Left lung (tissue), 10 donors: ENCODE data around the gene SAPCD2. TPM values are rescaled to one million over a fixed set of nuclear protein-coding genes. Genes with fewer than 3 reads are reported as not detected.

Experiments used
- ATAC-seq: fragments of 200-7000 bp; cut with Tn5 transposase; one replicate; pipeline ENCODE4 v1.9.1; 2020; ENCODE audit warnings: moderate library complexity
- DNase-seq, 4 donors: peaks; one replicate each; pipeline ENCODE4 v3.0.0-alpha.2; 2013 to 2020
- H3K27ac ChIP-seq, 2 donors: fragments of 200-600 bp; sonication (generic) in 1 of 2; one replicate each; pipeline versions ENCODE4 v1.5.0 to v1.8.0; 2020 to 2021
- H3K27me3 ChIP-seq, 2 donors: fragments of 200-600 bp; sonication (generic) in 1 of 2; one replicate each; pipeline versions ENCODE4 v1.5.0 to v1.8.0; 2020 to 2021
- H3K36me3 ChIP-seq, 2 donors: fragments of 200-600 bp; sonication (generic) in 1 of 2; one replicate each; pipeline versions ENCODE4 v1.5.0 to v1.8.0; 2020 to 2021
- H3K4me1 ChIP-seq, 2 donors: fragments of 200-600 bp; one replicate each; pipeline ENCODE4 v1.8.0; 2021
- H3K4me3 ChIP-seq, 2 donors: fragments of 200-600 bp; sonication (generic) in 1 of 2; one replicate each; pipeline versions ENCODE4 v1.5.0 to v1.8.0; 2020 to 2021; ENCODE audit warnings: mild to moderate bottlenecking in 1 of 2
- H3K9me3 ChIP-seq, 2 donors: fragments of 200-600 bp; sonication (generic) in 1 of 2; one replicate each; pipeline versions ENCODE4 v1.5.0 to v1.8.0; 2020 to 2021
- intact Hi-C, 2 donors: fragments of 100-400 bp; cut with DNase I; formaldehyde crosslinking; loops; one replicate each; pipeline versions ENCODE4 v1.11.2 to v1.14.2; 2022
- polyA plus RNA-seq, 6 donors: library from polyadenylated mRNA; unstranded; fragments of 120-200 nt; gene quantifications; one replicate each; pipeline ENCODE4 v1.2.1, GENCODE V29; 2013; ENCODE audit not compliant: insufficient read length in 6 of 6
- total RNA-seq, 2 donors: library from RNA; stranded (reverse); fragmentation: NEBNext Ultra II Directional; extraction: Animal tissue kit (Norgen Biotek cat#: 25700); gene quantifications; one replicate each; pipeline ENCODE4 v1.2.1, GENCODE V29; 2021
- TF ChIP-seq, protein P1 (sequence below), 2 donors: fragments of 200-600 bp; sonication (generic) in 1 of 2; IDR thresholded peaks; one replicate each; pipeline versions ENCODE4 v1.5.0 to v1.8.0; 2021; ENCODE audit warnings: antibody characterized with exemption in 2 of 2
- donor health status: DM: no; HTN: yes; CAD: no.
- donor health status: DM: no; HTN: no; CAD: no.

Gene SAPCD2
- total and polyA plus RNA-seq, 8 donors = 2.7 to 15.1 (median 9.1) TPM

DNA sequence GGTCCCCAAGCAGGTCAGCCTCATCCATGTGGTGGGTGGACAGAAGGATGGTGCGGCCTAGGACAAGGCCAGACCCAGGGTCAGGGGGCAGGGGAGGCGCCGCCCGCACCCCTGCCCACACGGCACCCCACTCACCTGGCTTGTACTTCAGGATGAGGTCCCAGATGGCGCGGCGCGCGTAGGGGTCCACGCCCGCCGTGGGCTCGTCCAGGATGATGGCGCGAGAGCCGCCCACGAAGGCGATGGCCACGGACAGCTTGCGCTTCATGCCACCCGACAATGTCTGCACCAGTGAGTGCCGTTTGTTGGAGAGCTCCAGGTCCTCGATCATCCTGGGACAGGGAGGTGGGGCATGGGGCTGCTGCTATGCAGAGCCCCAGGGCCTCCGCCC is 54.8 kb downstream of the SAPCD2 start:
- peaks cover 0 to 75% of the 10 kb centered on the region in 2 donors for H3K36me3 ChIP-seq
- intact Hi-C loops = no loop called here
- no peak for DNase-seq
- no peak for ATAC-seq
- H3K4me1 ChIP-seq = no peaks in the 10 kb centered on the region
- H3K9me3 ChIP-seq = no peaks in the 10 kb centered on the region
- TF ChIP-seq, protein P1, sequence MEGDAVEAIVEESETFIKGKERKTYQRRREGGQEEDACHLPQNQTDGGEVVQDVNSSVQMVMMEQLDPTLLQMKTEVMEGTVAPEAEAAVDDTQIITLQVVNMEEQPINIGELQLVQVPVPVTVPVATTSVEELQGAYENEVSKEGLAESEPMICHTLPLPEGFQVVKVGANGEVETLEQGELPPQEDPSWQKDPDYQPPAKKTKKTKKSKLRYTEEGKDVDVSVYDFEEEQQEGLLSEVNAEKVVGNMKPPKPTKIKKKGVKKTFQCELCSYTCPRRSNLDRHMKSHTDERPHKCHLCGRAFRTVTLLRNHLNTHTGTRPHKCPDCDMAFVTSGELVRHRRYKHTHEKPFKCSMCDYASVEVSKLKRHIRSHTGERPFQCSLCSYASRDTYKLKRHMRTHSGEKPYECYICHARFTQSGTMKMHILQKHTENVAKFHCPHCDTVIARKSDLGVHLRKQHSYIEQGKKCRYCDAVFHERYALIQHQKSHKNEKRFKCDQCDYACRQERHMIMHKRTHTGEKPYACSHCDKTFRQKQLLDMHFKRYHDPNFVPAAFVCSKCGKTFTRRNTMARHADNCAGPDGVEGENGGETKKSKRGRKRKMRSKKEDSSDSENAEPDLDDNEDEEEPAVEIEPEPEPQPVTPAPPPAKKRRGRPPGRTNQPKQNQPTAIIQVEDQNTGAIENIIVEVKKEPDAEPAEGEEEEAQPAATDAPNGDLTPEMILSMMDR (IDR thresholded peaks at IDR 0.05) = no peak
- H3K27ac ChIP-seq = no peak overlapping the region
- no peaks in the 10 kb centered on the region for H3K27me3 ChIP-seq
- H3K4me3 ChIP-seq = no peak overlapping the region

DNA sequence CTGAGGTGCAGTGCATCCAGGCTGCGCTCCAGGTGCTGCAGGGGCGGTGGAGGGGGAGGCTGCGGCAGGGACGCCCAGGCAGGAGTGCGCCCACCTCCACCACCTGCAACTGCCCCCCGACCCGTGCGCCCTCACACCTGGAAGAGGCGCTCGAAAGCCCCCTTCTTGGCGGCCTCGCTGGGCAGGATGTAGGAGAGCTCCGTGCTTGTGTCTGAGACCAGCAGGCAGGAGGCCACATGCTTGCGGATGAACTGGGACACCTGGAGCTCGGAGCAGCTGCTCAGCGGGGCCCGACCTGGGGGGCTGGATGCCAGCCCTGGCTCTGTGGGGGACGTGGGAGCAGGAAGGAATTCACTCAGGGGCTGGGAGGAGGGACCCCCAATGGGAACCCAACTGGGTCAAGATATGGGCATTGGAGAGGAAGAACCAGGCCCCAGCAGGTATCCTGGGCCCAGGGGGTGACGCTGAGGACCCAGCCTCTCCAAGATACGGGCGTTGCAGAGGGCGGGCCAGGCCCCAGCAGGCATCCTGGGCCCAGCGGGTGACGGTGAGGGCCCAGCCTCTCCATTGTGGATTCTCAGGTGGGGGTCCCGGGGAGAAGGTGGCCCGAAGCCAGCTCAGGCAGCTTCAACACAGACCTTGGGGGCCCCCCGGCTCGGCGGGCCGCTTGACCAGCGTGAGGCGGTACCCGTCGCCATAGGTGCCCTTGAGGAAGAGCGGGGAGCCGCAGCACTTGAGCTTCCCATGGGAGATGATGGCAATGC is 55.4 kb downstream of the SAPCD2 start:
- H3K27ac ChIP-seq = no peak overlapping the region
- ATAC-seq (no peak), DNase-seq (no peak)
- intact Hi-C loops = no loop called here
- H3K9me3 ChIP-seq = no peaks in the 10 kb centered on the region
- H3K4me1 ChIP-seq = no peaks in the 10 kb centered on the region
- H3K36me3 ChIP-seq = peaks cover 0 to 77% of the 10 kb centered on the region in 2 donors
- H3K27me3 ChIP-seq = no peaks in the 10 kb centered on the region
- TF ChIP-seq, protein P1 (IDR thresholded peaks at IDR 0.05) = no peak
- H3K4me3 ChIP-seq = no peak overlapping the region

DNA sequence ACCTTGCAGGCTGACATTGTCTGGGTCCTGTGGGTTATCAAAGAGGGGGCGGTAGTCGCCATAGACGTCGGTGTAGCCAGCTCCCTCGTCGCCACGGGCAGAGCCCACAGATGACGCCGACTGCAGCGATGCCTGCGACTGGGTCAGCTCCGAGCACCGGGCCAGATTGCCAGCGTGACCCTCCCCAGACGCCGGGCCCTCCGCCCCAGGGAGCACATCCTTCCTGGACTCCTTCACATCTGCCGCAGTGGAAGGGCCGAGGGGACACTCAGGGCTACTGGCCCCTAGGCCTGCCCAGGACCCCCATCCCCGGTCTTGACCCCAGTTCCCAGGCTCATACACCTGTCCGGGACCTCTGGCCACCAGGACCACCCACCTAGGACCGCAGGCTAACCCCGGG is 56.2 kb downstream of the SAPCD2 start:
- Histone ChIP-seq H3K9me3 (no peaks in the 10 kb centered on the region), H3K36me3 (peaks cover 0 to 84% of the 10 kb centered on the region in 2 donors), H3K27ac (no peak overlapping the region), H3K4me1 (no peaks in the 10 kb centered on the region), H3K27me3 (no peaks in the 10 kb centered on the region), H3K4me3 (no peak overlapping the region)
- DNase-seq (no peak), ATAC-seq (no peak)
- TF ChIP-seq, protein P1 (IDR thresholded peaks at IDR 0.05) = no peak
- intact Hi-C loops = no loop called here

DNA sequence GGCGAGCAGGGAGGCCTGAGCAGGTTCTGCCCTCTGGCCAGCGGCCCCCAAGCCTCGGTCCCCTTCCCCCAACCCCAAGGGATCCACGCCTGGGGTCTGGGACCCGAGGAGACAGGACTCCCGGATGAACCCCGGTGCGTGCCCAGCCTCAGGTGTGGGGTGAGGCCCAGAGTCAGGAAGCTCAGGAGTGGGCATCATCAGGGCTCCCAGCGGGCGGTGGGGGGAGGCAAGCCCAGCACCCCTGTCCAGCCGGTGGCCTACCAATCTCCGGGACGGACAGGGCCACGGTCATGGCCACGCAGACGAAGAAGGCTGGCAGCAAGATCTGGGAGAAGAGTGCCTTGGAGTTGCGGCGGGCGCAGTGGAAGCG is 56.8 kb downstream of the SAPCD2 start:
- intact Hi-C loops = no loop called here
- Histone ChIP-seq H3K36me3 (peaks cover 0 to 83% of the 10 kb centered on the region in 2 donors), H3K27ac (no peak overlapping the region), H3K4me1 (no peaks in the 10 kb centered on the region), H3K9me3 (no peaks in the 10 kb centered on the region), H3K4me3 (no peak overlapping the region), H3K27me3 (no peaks in the 10 kb centered on the region)
- DNase-seq = no peak
- no peak for ATAC-seq
- TF ChIP-seq, protein P1 (IDR thresholded peaks at IDR 0.05) = no peak

DNA sequence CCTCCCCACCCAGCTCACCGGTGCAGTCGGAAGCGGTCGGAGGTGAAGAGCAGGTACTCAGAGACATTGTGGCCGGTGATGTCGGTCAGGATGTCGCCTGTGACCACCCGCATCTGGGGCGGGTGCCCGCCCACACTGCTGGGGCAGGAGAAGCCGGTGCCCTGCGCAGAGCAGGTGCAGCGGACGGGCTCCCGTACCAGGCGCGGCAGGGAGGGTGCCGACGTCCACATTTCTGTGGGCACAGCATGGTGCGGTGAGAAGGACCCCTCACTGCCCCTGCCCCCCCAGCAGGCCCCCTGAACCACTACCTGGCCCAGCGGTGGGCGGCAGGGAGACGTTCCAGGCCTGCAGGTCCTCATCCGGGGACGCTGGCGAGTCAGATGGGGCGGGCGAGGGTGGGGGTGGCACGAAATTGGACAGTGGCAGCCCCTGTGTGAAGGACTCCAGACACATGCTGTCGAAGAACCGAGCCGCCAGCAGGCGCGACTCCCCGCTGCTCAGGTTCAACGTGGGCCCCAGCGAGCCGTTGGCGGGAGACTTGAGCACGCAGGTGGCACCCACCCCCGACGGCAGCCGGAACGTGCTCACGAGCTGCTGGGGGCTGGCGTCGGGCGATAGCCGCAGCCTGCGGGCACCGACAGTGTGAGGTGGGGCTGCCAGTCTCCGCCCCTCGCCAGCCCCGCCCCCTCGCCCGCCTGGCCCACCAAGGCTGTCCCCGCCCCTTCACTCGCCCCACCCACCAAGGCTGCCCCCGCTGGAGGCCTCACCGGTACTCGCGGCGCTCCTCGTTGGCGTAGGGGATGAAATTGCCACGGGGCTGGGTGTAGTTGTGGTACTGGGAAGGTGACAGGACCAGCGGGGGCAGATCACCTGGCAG is 57.4 kb downstream of the SAPCD2 start:
- no peak for ATAC-seq
- intact Hi-C loops = no loop called here
- Histone ChIP-seq H3K4me1 (no peaks in the 10 kb centered on the region), H3K4me3 (no peak overlapping the region), H3K27ac (no peak overlapping the region), H3K36me3 (peaks cover 0 to 88% of the 10 kb centered on the region in 2 donors), H3K27me3 (no peaks in the 10 kb centered on the region), H3K9me3 (no peaks in the 10 kb centered on the region)
- TF ChIP-seq, protein P1 (IDR thresholded peaks at IDR 0.05) = no peak
- no peak for DNase-seq
